GM20431 (cell line): ENCODE results near the gene NPR2.

Experiments used
- in situ Hi-C: fragments of 300-500 bp; cut with MseI, MboI; formaldehyde crosslinking; loops from one replicate; pipeline ENCODE4 v1.15.0; 2020; ENCODE audit warnings: low sequenced_read_pairs; ENCODE audit not compliant: unreplicated experiment

NPR2 gene

DNA sequence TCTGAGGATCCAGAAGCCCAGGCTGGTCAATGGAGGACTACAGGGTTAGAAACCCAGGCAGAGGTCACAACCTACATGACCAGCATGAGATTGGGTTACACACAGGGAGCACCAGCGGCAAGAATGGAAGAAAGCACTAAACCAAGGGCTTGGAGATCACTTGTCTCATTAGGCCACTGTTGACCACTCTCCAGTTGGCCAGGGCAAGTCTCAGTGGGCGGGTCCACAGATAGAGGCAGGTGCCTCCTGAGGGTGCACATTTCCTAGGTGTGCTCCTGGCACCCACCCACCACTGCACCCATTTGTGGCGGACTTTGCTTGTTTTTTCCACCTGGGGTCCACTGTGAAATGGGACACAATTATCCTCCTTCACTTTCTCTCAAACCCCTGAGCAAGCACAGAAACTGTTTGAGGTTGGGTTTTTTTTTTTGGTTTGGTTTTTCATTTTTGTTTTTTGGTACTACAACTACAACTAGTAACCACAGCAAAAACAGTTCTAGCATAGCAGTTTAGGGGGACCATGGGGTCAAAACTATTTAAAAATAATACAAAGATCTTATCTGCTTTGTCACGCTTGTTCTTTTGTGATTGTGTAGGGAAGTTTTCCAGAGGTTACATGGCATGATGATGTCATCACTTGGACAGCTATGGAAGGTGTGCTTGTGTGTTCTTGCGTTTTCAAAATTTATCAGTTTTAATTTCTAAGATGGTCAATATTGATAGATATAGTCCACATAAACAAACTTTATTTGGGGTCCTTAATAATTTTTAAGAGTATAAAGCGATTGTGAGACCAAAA is 6.1 kb downstream of the NPR2 start:
- in situ Hi-C loops, result no loop called here

DNA sequence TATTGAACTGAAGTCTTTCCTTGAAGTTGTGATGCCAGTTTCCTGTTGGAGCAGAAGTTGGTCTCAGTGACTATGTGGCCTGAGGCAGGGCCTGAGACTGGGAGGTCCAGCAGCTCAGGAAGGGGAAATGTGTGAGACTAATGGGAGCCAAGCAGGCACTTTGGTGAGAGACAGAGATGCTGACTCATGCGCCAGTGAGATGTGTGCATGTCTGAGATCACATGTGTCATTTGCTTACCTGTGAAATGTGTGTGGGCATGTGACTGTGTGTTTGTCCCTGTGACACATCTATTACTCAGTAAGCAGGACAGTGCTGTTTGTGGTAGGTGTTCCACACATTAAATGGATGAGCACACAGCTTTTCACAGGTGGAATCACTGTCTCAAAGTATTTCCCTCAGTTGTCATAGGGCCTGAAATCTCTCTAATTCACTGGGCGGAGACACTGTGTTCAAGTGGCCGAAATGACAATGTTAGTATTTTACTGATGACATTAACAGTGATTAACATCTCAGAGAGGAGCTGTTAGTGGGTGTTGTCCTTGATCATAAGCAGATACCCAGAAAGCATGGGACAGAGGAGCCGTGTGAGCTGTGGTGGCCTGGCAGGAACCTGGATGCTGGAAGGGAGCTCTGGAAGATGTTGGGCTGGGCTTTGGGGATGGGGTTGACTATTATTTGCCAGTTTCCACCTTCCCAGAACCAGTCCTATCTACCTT is 7.4 kb downstream of the NPR2 start:
- in situ Hi-C loops, result no loop called here

DNA sequence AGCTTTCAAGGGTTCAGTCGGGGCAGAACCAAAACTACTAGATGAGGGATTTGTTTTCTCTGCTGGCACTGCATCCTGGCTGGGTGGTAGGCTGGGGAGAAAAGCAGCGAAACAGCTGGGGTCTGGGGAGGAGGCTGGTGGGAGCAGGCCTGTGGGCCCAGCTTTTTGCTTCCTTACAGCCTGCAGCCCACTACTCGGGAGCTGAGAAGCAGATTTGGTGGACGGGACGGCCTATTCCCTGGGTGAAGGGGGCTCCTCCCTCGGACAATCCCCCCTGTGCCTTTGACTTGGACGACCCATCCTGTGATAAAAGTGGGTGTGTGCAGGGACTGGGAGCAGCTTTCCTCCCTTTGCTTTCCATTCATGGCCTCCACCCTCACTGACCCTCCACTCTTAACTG is 9.1 kb downstream of the NPR2 start:
- in situ Hi-C loops, result no loop called here

DNA sequence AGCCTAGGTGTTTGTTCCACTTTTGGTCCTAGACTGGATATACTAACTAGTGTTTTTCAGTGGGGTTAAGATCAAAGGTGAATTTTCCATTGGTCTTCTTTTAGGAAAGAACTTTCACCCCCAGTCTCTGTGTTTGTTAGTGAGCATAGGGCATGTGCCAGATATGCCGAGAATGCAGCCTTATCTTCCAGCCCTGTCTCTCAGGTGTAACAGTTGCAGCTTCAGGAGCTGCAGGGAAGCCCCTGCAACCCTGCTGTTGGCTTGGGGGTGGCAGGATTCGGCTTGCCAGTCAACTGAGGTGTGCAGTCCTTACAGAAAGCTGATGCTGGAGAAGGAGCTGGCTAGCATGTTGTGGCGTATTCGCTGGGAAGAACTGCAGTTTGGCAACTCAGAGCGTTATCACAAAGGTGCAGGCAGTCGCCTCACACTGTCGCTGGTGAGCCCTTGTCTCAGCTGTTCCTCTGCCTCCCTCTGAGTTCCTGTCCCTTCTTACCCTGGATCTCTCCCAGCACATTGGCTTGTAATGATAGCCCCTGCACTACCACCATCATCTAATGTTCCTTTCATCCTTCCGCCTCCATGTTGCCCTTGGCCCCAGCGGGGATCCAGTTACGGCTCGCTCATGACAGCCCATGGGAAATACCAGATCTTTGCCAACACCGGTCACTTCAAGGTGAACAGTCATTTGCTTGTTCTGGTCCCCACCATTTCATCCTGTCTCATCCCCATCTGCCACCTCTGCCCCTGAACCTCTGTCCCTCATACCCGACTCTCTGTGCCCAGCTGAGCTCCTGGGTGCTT is 10.1 kb downstream of the NPR2 start:
- in situ Hi-C loops, result no loop called here

DNA sequence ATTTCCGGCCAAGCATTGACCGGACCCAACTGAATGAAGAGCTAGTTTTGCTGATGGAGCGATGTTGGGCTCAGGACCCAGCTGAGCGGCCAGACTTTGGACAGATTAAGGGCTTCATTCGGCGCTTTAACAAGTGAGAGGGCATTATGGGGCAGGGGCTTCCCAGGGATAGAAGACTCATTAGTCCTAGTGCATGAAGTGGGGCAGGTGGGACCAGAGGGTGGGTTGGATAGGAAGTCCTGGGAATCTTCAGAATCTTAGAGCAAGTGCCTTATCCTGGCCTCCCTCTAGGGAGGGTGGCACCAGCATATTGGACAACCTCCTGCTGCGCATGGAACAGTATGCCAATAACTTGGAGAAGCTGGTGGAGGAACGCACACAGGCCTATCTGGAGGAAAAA is 14.7 kb downstream of the NPR2 start:
- in situ Hi-C loops, result no loop called here

DNA sequence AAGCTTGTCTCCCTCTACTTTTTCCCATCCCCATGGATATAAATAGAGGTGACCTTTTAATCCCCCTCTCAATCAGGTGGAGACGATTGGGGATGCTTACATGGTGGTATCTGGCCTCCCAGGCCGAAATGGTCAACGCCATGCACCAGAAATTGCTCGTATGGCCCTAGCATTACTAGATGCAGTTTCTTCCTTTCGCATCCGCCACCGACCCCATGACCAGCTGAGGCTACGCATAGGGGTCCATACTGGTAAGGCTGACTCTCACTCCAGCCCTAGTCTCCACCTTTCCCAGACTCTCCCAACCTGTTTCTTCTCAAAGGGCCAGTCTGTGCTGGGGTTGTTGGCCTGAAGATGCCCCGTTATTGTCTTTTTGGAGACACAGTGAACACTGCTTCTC is 17.0 kb downstream of the NPR2 start:
- in situ Hi-C loops, result no loop called here

DNA sequence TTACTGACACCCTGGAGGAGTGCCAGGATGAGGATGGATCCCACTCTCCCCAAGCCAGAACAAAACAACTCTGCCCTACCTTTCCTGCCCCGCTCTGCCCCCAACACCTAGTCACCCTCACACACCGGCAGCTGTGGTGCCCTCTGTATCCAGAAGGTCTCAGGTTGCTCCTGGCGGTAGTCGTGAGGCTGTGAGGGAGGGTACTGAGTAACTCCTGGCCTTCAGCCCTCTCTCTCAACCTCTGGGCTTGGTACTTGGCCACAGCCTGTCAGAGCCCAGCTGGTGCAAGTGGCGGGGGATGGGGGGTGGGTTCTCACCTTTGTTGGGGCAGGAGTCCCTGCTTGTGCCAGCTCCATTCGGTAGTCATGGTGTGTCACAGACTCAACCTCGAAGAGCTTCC is 18.7 kb downstream of the NPR2 start:
- in situ Hi-C loops, result no loop called here

DNA sequence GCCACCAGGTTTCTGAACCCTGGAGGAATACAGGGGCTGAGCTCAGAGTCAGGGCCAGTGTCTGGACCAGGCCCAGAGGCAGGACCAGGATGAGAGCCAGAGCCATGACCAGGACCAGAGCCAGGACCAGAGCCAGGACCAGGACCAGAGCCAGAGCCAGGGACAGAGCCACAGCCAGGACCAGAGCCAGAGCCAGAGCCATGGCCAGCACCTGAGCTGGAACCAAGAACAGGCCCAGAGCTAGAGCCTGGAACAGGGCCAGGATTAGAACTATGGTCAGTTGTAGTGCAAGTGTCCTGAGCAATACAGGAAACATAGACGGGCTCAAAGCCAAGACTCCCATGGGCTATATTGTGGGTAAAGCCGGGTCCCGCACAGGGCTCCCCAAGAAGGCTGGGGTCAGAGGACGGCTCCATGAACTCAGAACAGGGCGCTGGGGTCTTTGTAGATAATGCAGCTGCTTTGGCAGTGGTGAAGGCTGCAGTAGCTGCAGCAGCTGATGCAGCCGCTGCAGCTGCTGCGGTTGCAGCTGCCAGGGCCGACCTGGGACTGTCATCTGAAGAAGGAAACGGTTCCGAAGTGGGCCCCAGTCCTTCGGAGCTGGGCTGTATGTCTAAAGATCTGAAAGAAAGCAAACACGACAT is 20.1 kb downstream of the NPR2 start:
- in situ Hi-C loops, result no loop called here

DNA sequence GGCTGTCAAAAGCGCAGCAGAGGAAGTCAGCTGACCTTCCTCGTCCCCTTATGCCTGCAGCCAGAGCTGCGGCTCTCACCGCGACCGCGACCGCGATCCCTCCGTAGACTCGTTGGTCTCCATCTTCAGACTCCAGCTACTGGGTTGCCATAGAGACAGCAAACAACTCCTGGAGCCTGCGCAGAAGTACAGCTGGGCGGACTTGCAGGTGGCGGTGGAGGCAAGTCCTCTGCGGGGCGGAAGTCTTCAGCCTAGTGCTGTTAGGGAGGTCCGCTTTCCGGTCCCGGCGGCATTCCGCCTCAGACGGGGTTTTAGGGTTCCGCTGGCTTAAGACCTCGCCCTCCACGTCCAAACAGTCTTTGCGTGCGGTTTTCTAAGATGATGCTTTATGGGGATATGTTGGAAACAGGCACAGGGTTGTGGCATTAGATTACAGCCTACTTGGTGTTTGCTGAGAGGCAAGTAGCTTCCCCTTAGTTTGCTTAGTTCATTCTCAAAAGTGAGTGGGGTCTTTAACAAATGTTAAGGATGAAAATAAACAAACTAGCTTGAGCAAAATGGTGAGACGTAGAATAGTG is 20.7 kb downstream of the NPR2 start, which contains the start of gene SPAG8:
Gene SPAG8, minus strand, starts transcription at position 238 of the 578 bp plus-strand sequence. Its CDS starts 115 bp downstream, at position 123.
- in situ Hi-C loops, result no loop called here

DNA sequence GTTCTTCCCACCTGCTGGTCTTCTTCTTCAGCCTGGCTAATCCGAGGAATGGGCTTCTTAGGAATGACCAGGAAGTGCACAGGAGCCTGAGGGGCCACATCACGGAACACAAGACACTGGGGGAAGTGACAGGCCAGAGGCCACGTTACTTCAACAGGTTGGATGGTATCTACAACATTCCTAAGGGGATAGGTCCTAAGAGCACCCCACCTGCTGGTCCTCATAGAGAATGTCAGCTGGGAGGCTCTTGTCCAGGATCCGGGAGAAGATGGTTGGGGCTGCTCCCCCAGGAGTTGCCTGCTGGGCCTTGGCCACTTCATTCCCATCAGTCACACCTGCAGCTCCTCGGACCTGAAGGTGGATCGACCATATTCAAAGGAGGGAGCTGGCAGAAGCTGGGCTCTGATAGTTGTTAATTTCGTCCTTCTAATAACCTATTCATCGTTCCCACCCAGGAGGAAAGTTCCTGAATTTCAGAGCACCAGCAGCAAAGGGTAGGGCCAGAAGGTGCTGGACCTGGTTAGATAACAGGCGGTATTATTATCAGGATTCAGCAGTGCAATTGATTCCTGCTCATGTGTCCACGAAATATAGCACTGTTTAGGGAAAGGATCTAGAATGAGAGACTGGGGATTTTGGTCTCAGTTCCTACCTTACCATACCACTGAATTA is 22.2 kb downstream of the NPR2 start:
- in situ Hi-C loops, result no loop called here

DNA sequence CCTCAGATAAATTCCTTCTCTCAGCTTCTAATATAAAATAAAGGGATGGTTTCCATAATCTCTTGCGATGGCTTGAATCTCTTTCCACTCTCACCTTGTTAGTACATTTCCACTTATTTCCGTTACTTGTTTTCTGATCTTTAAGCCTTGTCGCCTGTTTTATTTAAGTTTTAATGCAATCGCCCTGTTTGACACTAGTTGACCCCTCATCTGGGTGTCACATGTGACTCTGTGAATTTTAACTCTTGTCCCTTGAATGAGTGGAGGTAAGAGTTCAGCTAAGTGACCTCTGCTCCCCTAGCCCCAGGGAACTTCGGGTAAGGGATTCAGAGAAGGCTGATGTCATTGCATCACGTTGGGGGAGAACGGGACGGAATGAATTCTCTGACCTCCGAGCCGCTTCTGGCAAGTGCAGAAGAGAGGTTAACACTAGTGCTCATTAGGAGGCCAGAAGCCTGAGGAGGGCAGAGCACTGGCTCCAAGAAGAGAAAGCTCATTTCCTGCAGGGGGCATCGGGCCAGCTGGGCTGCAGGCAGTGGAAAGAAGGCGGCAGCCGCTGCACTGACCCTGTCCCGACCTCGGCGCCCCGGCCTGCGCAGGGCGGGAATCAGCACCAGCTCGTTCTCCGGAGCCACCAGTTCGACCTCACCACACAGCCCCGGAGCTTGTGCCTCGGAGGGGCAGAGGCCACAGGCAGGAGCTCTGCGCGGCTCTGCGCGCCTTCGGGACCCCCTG is 22.9 kb downstream of the NPR2 start:
- in situ Hi-C loops, result no loop called here

DNA sequence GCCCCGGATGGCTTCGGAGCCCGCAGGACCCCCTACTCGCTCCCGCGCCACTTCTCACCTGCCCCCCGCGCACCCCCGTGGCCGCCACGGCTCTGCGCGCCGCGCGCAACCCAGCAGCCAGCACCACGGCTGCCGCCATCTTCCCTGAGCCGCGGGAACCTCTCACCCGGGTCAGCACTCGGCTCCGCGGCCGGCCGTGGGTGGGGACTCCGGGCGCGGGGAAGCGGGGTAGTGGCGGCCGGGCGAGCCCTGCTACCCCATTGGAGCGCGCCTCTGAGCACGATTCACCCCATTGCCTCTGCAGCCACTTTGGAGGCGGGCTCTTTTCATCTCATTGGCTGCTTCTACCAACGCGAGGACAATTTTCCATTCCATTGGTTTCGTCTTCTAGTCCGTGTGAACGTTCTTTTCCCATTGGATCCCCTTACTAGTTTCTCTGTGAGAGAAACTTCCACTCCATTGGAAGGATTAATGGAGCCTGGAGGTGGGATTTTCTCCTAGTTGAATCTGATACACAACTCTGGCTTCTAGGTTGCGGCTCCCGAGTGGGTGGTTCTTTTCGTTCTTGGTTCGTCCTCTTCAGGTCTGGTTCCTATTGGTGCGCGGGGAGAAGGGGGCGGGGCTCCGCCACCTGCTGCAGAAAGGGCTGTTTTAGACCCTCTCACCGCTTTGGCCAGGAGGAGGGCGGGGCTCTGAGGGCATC is 23.6 kb downstream of the NPR2 start, which contains the start of gene HINT2:
Gene HINT2, minus strand, starts transcription at position 202 of the 703 bp plus-strand sequence. Its CDS starts 63 bp downstream, at position 139.
- in situ Hi-C loops, result no loop called here

DNA sequence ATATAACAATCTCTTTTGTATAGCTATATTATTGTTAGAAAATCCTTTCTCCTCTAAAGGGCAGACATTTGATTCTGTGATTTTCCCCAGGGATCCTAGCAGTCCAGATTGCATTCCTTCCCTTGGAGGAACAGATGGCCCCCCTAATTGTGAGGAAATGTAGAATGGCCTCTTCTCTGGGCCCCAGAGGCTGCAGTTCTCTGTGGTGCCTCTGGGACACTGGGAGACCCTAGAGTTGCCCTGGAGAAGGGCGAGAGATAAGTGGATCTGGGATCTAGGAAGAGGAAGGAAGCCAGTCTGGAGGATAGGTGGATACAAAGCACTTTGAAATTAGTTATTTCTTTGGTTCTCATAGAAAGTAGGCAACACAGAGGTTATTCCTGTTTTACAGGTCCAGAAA is 25.3 kb downstream of the NPR2 start:
- in situ Hi-C loops, result no loop called here

DNA sequence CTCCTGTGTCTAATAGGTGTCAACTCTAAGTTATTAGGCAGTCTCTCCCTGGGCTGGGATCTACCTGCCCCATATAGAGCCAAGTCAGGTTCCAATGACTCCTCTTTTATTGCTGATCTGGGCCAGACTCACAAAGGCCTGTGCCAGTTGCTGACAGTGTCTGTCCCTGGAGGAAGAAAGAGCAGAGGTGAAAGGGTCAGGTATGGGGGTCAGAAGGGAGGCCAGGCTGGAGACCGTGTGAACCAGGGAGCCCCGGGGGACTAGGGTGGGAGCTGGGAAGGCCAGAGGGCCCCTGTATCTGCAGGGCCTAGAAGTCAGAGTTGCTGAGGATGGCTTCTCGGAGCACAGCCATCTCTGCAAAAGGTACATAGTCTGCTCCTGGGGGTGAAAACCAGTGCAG is 26.9 kb downstream of the NPR2 start:
- in situ Hi-C loops, result no loop called here

DNA sequence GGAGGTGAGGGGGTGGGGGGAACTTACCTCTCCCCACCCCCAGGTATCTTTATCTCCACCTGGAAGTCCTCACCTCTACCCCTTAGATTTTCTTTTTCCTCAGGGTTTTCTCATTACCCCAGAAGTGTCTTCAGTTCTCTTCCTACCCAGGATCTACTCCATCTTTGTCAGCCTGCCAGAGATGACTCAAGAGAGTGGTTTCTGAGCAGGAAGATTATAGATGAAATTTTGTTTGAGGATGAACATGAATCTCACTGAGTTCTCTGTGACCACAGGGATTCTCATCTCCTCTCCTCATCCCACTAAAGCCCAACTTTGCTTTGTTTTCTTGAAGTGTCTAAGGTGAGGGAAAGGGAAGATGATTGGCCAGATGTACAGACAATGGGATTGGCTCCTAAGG is 28.7 kb downstream of the NPR2 start:
- in situ Hi-C loops, result loop anchor here (10.0 kb wide), 1 partner anchor 65 kb away; no protein-coding TSS in a partner anchor

DNA sequence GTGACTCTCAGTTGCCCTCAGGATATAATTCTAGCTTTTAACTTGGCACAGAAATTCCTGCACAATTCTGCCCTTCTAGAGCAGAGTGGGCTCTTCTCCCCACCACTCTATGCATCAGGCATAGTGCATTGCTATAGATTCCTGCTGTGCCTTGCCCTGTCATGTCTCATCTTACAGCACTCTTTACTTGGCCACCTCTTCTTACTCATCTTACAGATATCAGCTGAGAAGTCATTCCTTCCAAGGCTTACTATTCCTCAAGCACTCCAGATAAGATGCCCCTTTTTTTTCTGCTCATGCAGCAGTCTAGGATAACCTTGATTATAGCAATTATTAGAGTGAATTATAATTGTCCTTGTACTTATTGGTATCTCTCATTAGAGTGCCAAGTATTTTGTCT is 31.5 kb downstream of the NPR2 start:
- in situ Hi-C loops, result loop anchor here (10.0 kb wide), 1 partner anchor 62 kb away; no protein-coding TSS in a partner anchor

DNA sequence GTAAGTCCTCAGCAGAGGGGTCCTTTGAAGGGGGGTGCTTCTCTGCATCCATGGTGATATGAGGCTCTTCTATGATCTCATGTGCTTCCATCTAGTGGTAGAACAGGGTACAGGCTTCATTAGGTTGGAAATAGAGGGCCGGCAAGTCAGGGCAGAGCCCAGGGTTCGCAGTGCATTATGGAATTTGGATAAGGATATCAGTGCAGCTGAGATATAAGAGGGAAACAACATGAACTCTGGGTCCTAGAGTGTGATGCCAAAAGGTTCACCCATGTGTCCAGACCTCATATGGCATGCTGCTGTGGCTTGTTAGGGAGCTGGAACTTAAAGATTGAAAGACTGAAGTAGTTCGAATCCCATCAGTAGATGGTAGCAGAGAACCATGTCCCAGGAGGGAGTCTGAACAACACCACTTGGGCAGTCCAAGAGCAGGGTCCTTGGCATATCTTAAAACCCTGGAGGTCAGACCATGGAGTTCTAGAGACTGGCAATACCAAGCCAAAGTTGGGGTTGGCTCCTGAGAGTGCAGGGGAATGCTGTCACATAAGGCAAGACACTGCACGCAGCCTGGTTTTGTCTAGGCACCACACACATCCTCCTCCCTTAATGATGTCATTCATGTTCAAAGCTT is 34.8 kb downstream of the NPR2 start:
- in situ Hi-C loops, result loop anchor here (10.0 kb wide), 1 partner anchor 59 kb away; no protein-coding TSS in a partner anchor
